Measurements from ENCODE around the gene FSIP1.

FSIP1 gene

DNA sequence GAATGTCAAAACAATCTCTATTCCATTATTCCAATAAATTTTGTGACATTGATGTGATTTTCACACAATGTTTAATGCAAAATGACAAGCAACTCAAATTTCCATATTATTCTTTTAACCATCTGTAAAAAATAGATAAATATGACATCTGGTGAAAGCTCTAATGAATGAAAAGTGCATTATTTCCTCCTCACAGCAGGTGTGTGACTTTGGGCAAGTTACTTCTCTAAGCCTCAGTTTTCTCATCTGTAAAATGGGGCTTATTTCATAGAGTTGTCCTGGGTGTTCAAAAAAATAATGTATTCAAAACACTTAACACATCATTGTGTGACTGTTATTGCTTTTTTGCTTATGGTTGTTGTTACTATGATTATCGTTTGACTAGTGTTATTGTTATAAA lies 131.3 kb downstream of the FSIP1 start:
- no peak overlapping the region for H3K4me3 Mint-ChIP-seq
- H3K27me3 Mint-ChIP-seq, result peaks cover 4% of the 10 kb centered on the region
- no peaks in the 10 kb centered on the region for H3K36me3 Mint-ChIP-seq (ENCODE audit: low read depth)
- no peaks in the 10 kb centered on the region for H3K4me1 Mint-ChIP-seq (ENCODE audit: low read depth)
- no peak overlapping the region for H3K27ac Mint-ChIP-seq
- H3K9me3 Mint-ChIP-seq, result no peaks in the 10 kb centered on the region

DNA sequence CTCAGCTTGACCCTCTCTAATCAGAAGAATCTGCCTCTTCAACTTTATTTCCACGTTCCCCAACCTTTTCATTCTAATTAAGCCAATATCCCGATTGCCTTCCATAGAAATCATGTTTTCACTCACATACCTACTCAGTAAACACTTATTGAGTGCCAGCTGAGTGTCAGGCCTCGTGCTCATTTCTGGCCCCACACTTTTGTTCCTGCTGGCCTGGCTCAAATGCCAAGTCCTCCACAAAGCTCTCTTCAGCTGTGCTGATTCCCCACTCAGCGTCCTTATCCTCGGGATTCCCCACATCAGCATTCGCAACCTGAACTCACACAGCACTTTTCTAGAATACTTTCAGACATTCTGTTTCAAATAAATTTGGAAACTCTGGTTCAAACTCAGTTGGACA lies 132.9 kb downstream of the FSIP1 start:
- H3K4me1 Mint-ChIP-seq (ENCODE audit: low read depth), result no peaks in the 10 kb centered on the region
- H3K27me3 Mint-ChIP-seq, result peaks cover 4% of the 10 kb centered on the region
- H3K9me3 Mint-ChIP-seq, result no peaks in the 10 kb centered on the region
- H3K27ac Mint-ChIP-seq, result no peak overlapping the region
- H3K36me3 Mint-ChIP-seq (ENCODE audit: low read depth), result no peaks in the 10 kb centered on the region
- no peak overlapping the region for H3K4me3 Mint-ChIP-seq

DNA sequence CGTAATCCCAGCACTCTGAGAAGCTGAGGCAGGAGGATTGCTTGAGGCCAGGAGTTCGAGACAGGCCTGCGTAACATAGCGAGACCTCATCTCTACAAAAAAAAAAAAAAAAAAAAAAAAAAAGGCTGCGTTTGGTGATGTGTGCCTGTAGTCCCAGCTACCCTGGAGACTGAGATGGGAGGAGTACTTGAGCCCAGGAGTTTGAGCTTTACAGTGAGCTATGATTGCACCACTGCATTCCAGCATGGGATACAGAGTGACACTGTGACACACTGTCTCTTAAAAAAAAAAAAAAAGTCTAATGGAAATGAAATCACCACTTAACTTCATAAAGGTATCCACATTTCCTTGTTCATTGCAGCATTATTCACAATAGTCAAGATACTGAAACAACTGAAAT lies 136.2 kb downstream of the FSIP1 start:
- Mint-ChIP-seq H3K27ac (no peak overlapping the region), H3K27me3 (peaks cover 4% of the 10 kb centered on the region), H3K36me3 (ENCODE audit: low read depth) (no peaks in the 10 kb centered on the region), H3K9me3 (peaks cover 3% of the 10 kb centered on the region), H3K4me3 (no peak overlapping the region), H3K4me1 (ENCODE audit: low read depth) (peaks cover 32% of the 10 kb centered on the region)

DNA sequence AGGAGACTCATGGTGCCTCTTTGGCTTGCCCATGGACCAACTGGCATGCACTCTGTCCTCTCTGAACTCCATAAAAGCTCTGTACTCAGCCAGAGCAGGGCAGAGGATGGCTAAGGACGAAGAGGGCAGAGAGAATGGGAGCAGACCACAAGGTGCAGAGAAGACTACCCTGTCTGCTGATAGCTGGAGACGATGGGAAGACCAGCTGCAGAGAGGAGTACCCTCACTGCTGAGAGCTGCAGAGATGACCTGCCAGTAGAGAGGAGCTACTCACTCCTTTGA lies 136.7 kb downstream of the FSIP1 start:
- H3K4me1 Mint-ChIP-seq (ENCODE audit: low read depth), result peaks cover 37% of the 10 kb centered on the region
- no peak overlapping the region for H3K4me3 Mint-ChIP-seq
- no peaks in the 10 kb centered on the region for H3K36me3 Mint-ChIP-seq (ENCODE audit: low read depth)
- peaks cover 5% of the 10 kb centered on the region for H3K9me3 Mint-ChIP-seq
- peaks cover 4% of the 10 kb centered on the region for H3K27me3 Mint-ChIP-seq
- H3K27ac Mint-ChIP-seq, result no peak overlapping the region

DNA sequence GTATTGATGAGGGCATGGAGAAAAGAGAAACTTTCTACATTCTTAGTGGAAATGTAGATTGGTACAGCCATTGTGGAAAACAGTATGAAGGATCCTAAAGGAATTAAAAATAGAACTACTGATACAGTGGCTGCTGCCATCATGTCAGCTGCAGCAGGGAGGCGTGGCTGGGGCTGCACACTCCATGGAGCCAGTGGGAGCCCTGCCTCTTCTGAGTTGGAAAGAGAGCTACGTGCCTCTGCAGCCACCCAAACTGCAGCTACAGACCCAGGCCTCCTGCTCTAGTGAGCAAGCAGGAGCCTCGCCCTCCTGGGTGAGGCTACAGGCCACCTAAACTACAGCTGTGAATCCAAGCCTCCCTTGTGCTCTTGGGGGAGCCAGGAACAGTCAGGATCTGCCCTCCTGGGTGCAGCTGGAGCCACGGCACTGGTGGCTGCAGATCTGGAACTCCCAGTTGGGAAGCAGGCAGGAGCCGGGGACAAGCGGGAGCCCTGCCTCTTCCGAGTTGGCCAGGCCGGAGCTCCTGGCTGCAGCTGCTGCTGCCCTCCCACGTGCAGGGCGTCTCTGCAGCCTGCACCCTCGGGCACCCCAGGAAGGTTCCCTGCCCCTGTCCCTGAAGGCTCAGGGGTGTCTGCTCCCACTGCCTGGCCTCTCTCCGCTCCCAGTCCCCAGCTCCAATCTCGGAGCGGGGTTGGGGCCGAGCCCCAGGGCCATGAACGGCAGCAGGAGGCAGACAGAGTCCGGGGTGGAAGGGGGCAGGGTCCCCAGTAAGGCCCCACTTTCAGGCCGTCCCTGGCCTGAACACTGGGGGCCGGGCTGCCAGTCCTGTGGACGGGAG lies 137.3 kb downstream of the FSIP1 start:
- H3K27me3 Mint-ChIP-seq, result peaks cover 4% of the 10 kb centered on the region
- no peak overlapping the region for H3K4me3 Mint-ChIP-seq
- peaks cover 43% of the 10 kb centered on the region for H3K4me1 Mint-ChIP-seq (ENCODE audit: low read depth)
- peaks cover 5% of the 10 kb centered on the region for H3K9me3 Mint-ChIP-seq
- no peak overlapping the region for H3K27ac Mint-ChIP-seq
- no peaks in the 10 kb centered on the region for H3K36me3 Mint-ChIP-seq (ENCODE audit: low read depth)

DNA sequence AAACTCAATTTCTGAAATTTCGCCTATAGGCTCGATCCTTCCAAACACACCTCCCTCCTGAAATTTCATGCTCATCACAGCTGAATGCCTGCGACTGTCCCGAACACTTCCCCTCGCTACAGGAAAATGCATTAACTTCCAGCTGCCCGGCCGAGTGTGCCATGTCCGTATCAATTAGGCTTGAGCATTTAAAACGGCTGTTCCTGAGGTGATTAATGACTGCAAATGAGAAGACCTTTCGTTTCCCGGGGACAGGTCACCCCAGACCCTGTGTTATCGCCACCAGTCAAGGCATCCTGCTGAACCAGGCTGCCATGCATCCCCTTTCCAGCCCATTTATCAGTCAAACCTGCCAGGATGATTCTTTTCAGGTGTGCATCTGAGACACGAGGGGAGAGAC lies 138.5 kb downstream of the FSIP1 start:
- peaks cover 4% of the 10 kb centered on the region for H3K27me3 Mint-ChIP-seq

DNA sequence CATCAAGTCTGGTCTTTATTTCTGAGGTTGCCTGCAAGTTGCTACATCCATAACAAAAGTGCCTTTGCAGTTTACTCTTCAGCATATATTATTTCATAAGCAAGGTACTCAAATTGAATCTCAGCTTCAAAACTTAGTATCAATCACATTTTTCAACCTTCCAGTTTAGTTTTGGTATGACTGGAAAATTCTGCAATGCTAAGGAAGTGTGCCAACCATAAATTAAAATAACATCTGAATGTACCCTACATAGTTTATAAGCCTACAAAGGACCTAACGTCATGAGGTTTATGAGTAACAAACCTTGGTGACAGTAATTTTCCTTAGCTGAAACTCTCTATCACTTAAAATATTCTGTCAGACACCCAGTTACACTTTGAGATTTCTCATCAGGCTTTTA lies 138.9 kb downstream of the FSIP1 start:
- peaks cover 4% of the 10 kb centered on the region for H3K27me3 Mint-ChIP-seq
- H3K9me3 Mint-ChIP-seq, result peaks cover 5% of the 10 kb centered on the region
- peak overlapping the region; percentile 28 for H3K4me3 Mint-ChIP-seq
- H3K4me1 Mint-ChIP-seq (ENCODE audit: low read depth), result peaks cover 49% of the 10 kb centered on the region
- peak overlapping the region; percentile 52 for H3K27ac Mint-ChIP-seq
- no peaks in the 10 kb centered on the region for H3K36me3 Mint-ChIP-seq (ENCODE audit: low read depth)

More for the DNA sequence above, 138.5 kb downstream of the FSIP1 start:
- H3K9me3 Mint-ChIP-seq, result peaks cover 5% of the 10 kb centered on the region
- no peak overlapping the region for H3K4me3 Mint-ChIP-seq
- H3K36me3 Mint-ChIP-seq (ENCODE audit: low read depth), result no peaks in the 10 kb centered on the region
- peak overlapping the region; percentile 52 for H3K27ac Mint-ChIP-seq
- peaks cover 49% of the 10 kb centered on the region for H3K4me1 Mint-ChIP-seq (ENCODE audit: low read depth)

DNA sequence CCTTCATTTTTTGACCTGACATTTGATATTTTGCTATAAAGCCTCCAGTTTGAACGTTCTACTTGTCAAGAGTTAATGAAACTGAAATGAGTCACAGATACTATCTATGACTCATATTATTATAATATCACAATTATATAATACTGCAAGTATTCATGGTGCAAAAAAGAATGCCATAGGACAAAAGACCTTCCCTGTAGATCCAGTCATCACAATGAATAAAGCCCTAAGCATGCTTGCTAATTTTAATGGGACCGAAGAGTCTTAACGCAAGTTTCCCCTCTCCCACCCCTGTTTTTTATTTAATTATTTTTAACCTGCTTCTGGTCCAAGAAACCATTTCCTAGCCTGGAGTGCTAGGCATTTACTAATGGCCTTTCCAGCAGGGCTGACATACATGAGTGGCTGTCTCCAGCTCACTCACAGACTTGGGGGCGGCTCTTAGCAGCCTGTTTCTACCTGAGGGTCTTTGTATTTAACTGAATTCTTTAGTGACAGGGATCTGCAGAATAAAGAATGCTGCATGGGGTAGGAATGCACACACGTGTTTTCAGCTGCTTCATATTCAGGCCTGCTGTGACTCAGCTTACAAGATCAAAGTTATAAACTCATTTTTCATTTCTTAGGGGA lies 140.5 kb downstream of the FSIP1 start:
- Mint-ChIP-seq H3K9me3 (peaks cover 5% of the 10 kb centered on the region), H3K27ac (no peak overlapping the region), H3K36me3 (ENCODE audit: low read depth) (no peaks in the 10 kb centered on the region), H3K4me1 (ENCODE audit: low read depth) (peaks cover 49% of the 10 kb centered on the region), H3K27me3 (peaks cover 9% of the 10 kb centered on the region), H3K4me3 (no peak overlapping the region)

DNA sequence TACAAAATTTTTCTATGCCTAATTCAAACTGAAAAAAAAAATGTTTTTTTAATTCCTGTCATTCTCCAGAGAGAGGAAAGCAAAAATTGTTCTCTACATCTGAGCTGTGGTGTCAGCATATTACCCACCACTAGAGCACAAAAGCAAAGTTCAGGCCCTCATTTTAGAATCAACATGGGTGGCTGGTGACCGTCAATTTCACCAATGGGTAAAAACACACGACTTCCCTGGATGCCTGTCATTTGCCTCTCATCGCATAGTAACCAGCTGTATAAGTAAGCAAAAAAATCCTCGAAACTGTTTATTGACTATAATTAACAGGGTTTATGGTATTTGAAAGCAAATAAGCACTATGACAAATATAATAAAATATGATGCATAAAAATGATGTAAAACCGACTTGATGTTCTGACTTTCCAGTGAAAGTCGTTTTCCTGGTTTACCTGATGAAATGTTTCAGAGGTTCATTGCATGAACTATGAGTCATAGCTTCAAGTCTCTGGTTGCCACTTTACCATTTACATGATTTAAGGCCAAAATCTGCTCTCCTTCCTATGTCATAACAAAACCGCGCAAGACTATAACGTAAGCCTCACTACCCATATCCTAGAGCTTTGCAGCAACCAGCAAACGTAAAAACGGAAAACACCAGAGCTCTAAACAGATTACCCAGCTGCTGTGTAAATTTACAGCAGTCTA lies 141.3 kb downstream of the FSIP1 start:
- Mint-ChIP-seq H3K27me3 (peaks cover 9% of the 10 kb centered on the region), H3K27ac (peak overlapping the region; percentile 61), H3K4me1 (ENCODE audit: low read depth) (peaks cover 49% of the 10 kb centered on the region), H3K4me3 (peak overlapping the region; percentile 14), H3K9me3 (peaks cover 5% of the 10 kb centered on the region), H3K36me3 (ENCODE audit: low read depth) (no peaks in the 10 kb centered on the region)

DNA sequence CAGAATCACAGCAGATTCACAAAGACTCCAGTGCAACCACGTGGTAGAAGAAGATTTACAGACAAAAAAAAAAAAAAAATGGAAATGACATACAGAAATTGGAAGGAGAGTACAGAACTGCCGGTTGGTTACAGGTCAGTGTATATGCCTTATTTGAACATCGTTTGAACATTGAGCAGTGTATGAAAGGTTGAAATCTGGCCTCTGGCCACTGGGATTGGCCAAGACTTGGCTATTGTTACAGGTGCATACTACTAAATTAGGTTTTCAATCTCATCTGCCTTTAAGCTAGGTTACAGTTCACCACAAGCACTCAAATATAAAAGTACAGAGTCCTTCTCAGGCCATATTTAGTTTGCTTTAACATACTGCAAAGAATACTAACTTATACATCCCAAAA lies 142.0 kb downstream of the FSIP1 start:
- no peaks in the 10 kb centered on the region for H3K36me3 Mint-ChIP-seq (ENCODE audit: low read depth)
- H3K4me1 Mint-ChIP-seq (ENCODE audit: low read depth), result peaks cover 49% of the 10 kb centered on the region
- H3K27ac Mint-ChIP-seq, result no peak overlapping the region
- H3K9me3 Mint-ChIP-seq, result peaks cover 5% of the 10 kb centered on the region
- H3K27me3 Mint-ChIP-seq, result peaks cover 9% of the 10 kb centered on the region
- H3K4me3 Mint-ChIP-seq, result peak overlapping the region; percentile 0

DNA sequence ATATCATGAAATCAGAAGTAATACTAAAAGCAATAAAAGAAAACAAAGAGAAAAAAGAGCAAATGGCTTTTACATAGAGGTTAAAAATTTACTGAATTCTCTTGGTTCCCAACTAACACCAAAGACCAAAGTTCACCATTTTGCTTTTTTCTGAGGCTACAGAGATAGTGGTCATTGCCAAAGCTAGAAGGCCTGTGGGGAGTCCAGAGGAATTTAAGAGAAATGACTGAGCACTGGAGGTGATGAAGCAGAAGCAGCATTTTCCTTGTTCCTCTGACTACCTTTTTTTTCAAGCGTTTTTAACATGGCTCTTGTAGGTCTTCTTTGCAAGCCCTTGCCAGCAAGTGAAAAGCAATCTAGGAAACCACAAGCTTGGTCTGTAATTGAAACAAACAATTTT lies 143.6 kb downstream of the FSIP1 start:
- H3K27me3 Mint-ChIP-seq, result peaks cover 9% of the 10 kb centered on the region
- peaks cover 5% of the 10 kb centered on the region for H3K9me3 Mint-ChIP-seq
- H3K27ac Mint-ChIP-seq, result no peak overlapping the region
- H3K4me1 Mint-ChIP-seq (ENCODE audit: low read depth), result peaks cover 43% of the 10 kb centered on the region
- H3K4me3 Mint-ChIP-seq, result no peak overlapping the region
- H3K36me3 Mint-ChIP-seq (ENCODE audit: low read depth), result no peaks in the 10 kb centered on the region

DNA sequence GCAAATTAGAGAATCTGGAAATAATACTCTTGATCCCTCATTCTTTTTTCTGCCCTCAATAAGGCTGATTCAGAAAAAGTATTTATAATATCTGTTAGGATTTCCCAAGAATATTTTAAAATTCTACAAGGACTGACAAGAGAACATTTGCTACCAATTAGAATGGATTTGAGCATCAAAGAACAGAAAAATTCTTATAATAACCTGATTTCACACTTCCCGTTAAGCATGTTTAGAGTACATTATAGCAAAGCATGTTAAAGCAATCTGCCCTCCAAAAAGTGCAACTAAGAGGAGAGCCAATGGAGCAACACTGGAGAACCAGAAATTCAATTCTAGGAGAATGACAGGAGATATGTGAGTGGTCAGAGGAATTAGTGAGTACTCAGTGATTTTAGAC lies 144.6 kb downstream of the FSIP1 start:
- H3K4me1 Mint-ChIP-seq (ENCODE audit: low read depth), result peaks cover 33% of the 10 kb centered on the region
- H3K9me3 Mint-ChIP-seq, result peaks cover 5% of the 10 kb centered on the region
- H3K4me3 Mint-ChIP-seq, result no peak overlapping the region
- H3K27me3 Mint-ChIP-seq, result peaks cover 9% of the 10 kb centered on the region
- no peaks in the 10 kb centered on the region for H3K36me3 Mint-ChIP-seq (ENCODE audit: low read depth)
- H3K27ac Mint-ChIP-seq, result no peak overlapping the region

DNA sequence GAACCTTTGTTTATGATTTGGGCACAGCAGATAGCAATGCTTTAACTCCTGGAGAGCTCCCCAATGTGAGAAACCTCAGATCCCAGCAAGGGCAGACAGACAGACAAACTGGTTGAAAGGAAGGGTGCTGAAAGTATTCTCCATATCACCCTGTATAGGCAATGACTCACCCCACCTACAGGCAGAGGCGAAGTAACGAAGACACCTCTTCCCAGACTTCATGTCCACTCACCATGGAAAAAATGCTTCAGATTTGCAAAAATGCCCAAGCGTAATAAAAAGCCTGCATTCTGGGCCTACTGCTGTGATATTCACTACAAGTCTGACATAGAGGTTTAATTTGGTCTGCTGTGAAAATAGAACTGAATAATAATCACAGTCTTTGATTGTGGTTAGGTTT lies 151.3 kb downstream of the FSIP1 start:
- Mint-ChIP-seq H3K27me3 (no peaks in the 10 kb centered on the region), H3K4me1 (ENCODE audit: low read depth) (peaks cover 57% of the 10 kb centered on the region), H3K27ac (peak overlapping the region; percentile 75), H3K36me3 (ENCODE audit: low read depth) (peaks cover 4% of the 10 kb centered on the region), H3K9me3 (no peaks in the 10 kb centered on the region), H3K4me3 (peak overlapping the region; percentile 12)

DNA sequence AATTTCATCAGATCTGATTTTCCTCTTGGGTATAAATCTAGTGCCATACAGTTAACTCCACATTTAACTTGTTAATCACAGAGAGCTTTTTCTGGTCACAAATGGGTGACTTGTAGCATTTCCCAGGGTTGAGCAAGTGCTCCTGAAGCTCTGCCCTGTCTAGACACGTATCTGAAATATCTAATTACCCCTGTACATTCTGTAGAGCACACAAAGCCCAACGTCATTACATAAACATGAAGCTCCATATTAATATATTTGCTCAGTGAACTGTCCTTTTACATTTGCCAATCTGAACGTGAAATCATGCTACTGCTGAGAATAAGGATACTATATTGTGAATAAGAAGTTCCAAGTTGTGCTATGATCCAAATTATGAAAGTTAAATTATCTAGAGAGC lies 152.7 kb downstream of the FSIP1 start:
- Mint-ChIP-seq H3K9me3 (peaks cover 6% of the 10 kb centered on the region), H3K4me1 (ENCODE audit: low read depth) (peaks cover 72% of the 10 kb centered on the region), H3K4me3 (peak overlapping the region; percentile 18), H3K27ac (peak overlapping the region; percentile 91), H3K27me3 (no peaks in the 10 kb centered on the region), H3K36me3 (ENCODE audit: low read depth) (peaks cover 11% of the 10 kb centered on the region)

DNA sequence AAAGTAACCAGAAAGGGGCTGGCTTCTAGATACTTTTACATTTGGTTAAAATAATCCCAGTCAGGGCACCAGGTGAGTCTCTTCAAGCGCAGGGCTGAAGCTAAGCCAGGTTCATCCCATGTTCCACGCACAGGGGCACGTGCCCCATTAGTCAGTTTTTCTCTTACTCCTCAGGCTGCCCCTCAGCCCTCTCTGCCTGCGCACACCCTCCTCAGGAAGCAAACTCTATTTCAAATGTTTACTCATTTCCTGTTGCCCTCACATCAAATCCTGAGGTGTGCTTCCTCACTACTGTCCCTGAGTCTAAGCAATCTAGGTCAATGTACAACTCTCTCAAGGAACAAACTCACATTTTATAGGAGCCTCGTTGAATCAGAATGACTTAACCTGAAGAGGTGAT lies 153.3 kb downstream of the FSIP1 start:
- Mint-ChIP-seq H3K27me3 (no peaks in the 10 kb centered on the region), H3K27ac (peak overlapping the region; percentile 91), H3K4me1 (ENCODE audit: low read depth) (peaks cover 77% of the 10 kb centered on the region), H3K4me3 (peak overlapping the region; percentile 18), H3K36me3 (ENCODE audit: low read depth) (peaks cover 11% of the 10 kb centered on the region), H3K9me3 (peaks cover 6% of the 10 kb centered on the region)
